Endothelial cell of umbilical vein (primary cell): ENCODE data around the gene UBE2G1. TPM values are rescaled to one million over a fixed set of nuclear protein-coding genes. Genes with fewer than 3 reads are reported as not detected.

Experiments
- BruUV-seq: library from RNA; stranded (reverse); fragments of 400-500 nt; replicated peaks from 2 replicates; lab custom pipeline; 2021; lab: Mats Ljungman, UMichigan
- CTCF ChIA-PET: fragments of 300-600, 350-600 bp; sonication (Branson Sonifier 250); formaldehyde crosslinking; loops from one replicate; lab custom pipeline; 2021; ENCODE audit warnings: antibody characterized with exemption, inconsistent platforms; lab: Charles Lee
- POLR2A ChIA-PET: fragments of 300-600, 350-600 bp; sonication (Branson Sonifier 250); formaldehyde crosslinking; loops from one replicate; lab custom pipeline; 2021; ENCODE audit warnings: antibody characterized with exemption, inconsistent platforms; lab: Charles Lee
- DNase-seq: peaks from one replicate; pipeline ENCODE4 v3.0.0-alpha.2; 2011; ENCODE audit warnings: low read depth, low spot score
- FAIRE-seq: peaks from 2 replicates; lab custom pipeline; 2011; peaks lifted over from hg19 to GRCh38; lab: Jason Lieb, UNC
- H2AFZ ChIP-seq: 2 replicates; pipeline ENCODE4 v1.6.0; 2012; ENCODE audit warnings: low read depth, low read length, control low read depth, inconsistent platforms
- H3K27ac ChIP-seq: 2 replicates; pipeline ENCODE4 v1.5.1; 2011; ENCODE audit warnings: low read depth, mild to moderate bottlenecking, control low read depth, low read length, moderate library complexity; ENCODE audit not compliant: insufficient read depth
- H3K27me3 ChIP-seq, 2 experiments: 2 replicates each; pipeline versions ENCODE4 v1.6.0 to v1.6.1; 2011; ENCODE audit warnings: low read length in 2 of 2, mixed read lengths in 1 of 2; ENCODE audit not compliant: control insufficient read depth in 2 of 2, insufficient read depth in 2 of 2
- H3K36me3 ChIP-seq, 2 experiments: 2 replicates in 1 of 2; 3 replicates in 1 of 2; pipeline ENCODE4 v1.5.1; 2011; ENCODE audit warnings: low read length in 2 of 2, mild to moderate bottlenecking in 1 of 2, moderate library complexity in 1 of 2; ENCODE audit not compliant: control insufficient read depth in 2 of 2, insufficient read depth in 2 of 2; ENCODE audit errors: extremely low read depth in 1 of 2
- H3K4me1 ChIP-seq: 3 replicates; pipeline ENCODE4 v1.5.1; 2011; ENCODE audit warnings: mild to moderate bottlenecking, low read length; ENCODE audit not compliant: control insufficient read depth, insufficient read depth; ENCODE audit errors: extremely low read depth
- H3K4me2 ChIP-seq: 2 replicates; pipeline ENCODE4 v1.6.1; 2011; ENCODE audit warnings: low read length, control low read depth, mixed read lengths; ENCODE audit not compliant: insufficient read depth
- H3K4me3 ChIP-seq, 3 experiments: fragments of 200-600 bp in 1 of 3; sonication (generic), shearing (Covaris generic) in 1 of 3; replicated peaks in 1 of 3; 2 replicates each; pipeline ENCODE4 v1.5.1; 2011 to 2016; ENCODE audit warnings: control low read depth in 3 of 3, low read length in 3 of 3, mild to moderate bottlenecking in 2 of 3, inconsistent platforms in 1 of 3, low read depth in 1 of 3, moderate library complexity in 1 of 3; ENCODE audit not compliant: insufficient read depth in 1 of 3
- H3K79me2 ChIP-seq: 2 replicates; pipeline ENCODE4 v1.6.0; 2012; ENCODE audit warnings: low read length, inconsistent platforms; ENCODE audit not compliant: control insufficient read depth, insufficient read depth
- H3K9ac ChIP-seq: replicated peaks from 2 replicates; pipeline ENCODE3; 2011; ENCODE audit warnings: low read length, control low read depth; ENCODE audit not compliant: insufficient read depth; ENCODE audit errors: extremely low read depth
- H3K9me1 ChIP-seq: replicated peaks from 3 replicates; pipeline ENCODE4 v1.6.0; 2011; ENCODE audit warnings: mild to moderate bottlenecking, low read length; ENCODE audit not compliant: control insufficient read depth, insufficient read depth; ENCODE audit errors: extremely low read depth
- H3K9me3 ChIP-seq: replicated peaks from 2 replicates; pipeline ENCODE4 v1.5.1; 2012; ENCODE audit warnings: low read length, inconsistent platforms; ENCODE audit not compliant: control insufficient read depth, insufficient read depth
- H4K20me1 ChIP-seq: replicated peaks from 2 replicates; pipeline ENCODE3; 2011; ENCODE audit warnings: mild to moderate bottlenecking, low read length; ENCODE audit not compliant: control insufficient read depth, insufficient read depth; ENCODE audit errors: extremely low read depth
- EZH2 ChIP-seq: IDR thresholded peaks from 2 replicates; pipeline ENCODE4 v1.6.1; 2012; ENCODE audit warnings: borderline replicate concordance, low read depth, mild to moderate bottlenecking, moderate library complexity, low read length, inconsistent platforms; ENCODE audit not compliant: severe bottlenecking
- FOS ChIP-seq: IDR thresholded peaks from 2 replicates; pipeline ENCODE4 v1.6.1; 2011; ENCODE audit warnings: mild to moderate bottlenecking, low read length, moderate library complexity, borderline replicate concordance; ENCODE audit not compliant: insufficient read depth
- GATA2 ChIP-seq: IDR thresholded peaks from 2 replicates; pipeline ENCODE4 v1.7.0; 2011; ENCODE audit warnings: low read depth, mild to moderate bottlenecking, moderate library complexity, mixed read lengths, low read length; ENCODE audit not compliant: insufficient read length, insufficient read depth
- JUN ChIP-seq: IDR thresholded peaks from 2 replicates; pipeline ENCODE4 v1.6.1; 2011; ENCODE audit warnings: borderline replicate concordance, low read depth; ENCODE audit not compliant: insufficient read length, insufficient read depth
- MYC ChIP-seq: IDR thresholded peaks from one replicate; pipeline ENCODE4 v1.6.1; 2011; ENCODE audit warnings: mild to moderate bottlenecking, low read depth, low read length
- POLR2A ChIP-seq: IDR thresholded peaks from 2 replicates; pipeline ENCODE4 v1.6.1; 2012; ENCODE audit warnings: low read depth, mild to moderate bottlenecking, control low read depth, low read length
- POLR2AphosphoS5 ChIP-seq: IDR thresholded peaks from 2 replicates; pipeline ENCODE4 v1.6.1; 2012; ENCODE audit warnings: low read depth, mild to moderate bottlenecking, control low read depth, low read length, moderate library complexity; ENCODE audit not compliant: insufficient read depth
- dilution Hi-C: fragments of 300-500 bp; cut with MboI; formaldehyde crosslinking; loops from one replicate; pipeline ENCODE4 v1.15.0; 2019; ENCODE audit warnings: low sequenced_read_pairs; ENCODE audit not compliant: extremely low pct_ligation_motif_present
- intact Hi-C: fragments of 100-400 bp; cut with micrococcal nuclease; formaldehyde crosslinking; loops from one replicate; pipeline ENCODE4 v1.10.0; 2022
- polyA plus RNA-seq, 4 experiments: library from polyadenylated mRNA; depleted of rRNA in 3 of 4; stranded (reverse) in 3 of 4; unstranded in 1 of 4; fragments of >200 nt; gene quantifications; 2 replicates each; pipeline versions ENCODE4 v1.2.1 to v1.2.3, GENCODE V29; 2011 to 2012; ENCODE audit warnings: missing spikeins in 1 of 4
- total RNA-seq: library from RNA; stranded (reverse); gene quantifications from 2 replicates; pipeline ENCODE4 v1.2.3, GENCODE V29; 2021
- TF ChIP-seq, protein P1 (sequence below): IDR thresholded peaks from 2 replicates; pipeline ENCODE4 v1.6.1; 2011; ENCODE audit not compliant: insufficient read depth, insufficient read length
- TF ChIP-seq, protein P2 (sequence below), 2 donors: IDR thresholded peaks; 1 replicate in 1 of 2; 2 replicates in 1 of 2; pipeline ENCODE4 v1.5.1; 2011; ENCODE audit warnings: low read length in 2 of 2, mild to moderate bottlenecking in 2 of 2, moderate library complexity in 2 of 2, control low read depth in 1 of 2, inconsistent platforms in 1 of 2, low read depth in 1 of 2; ENCODE audit not compliant: insufficient read depth in 1 of 2; ENCODE audit errors: extremely low read depth in 1 of 2

Gene UBE2G1
- total and polyA plus RNA-seq, 2 donors (not counting 3 experiments of a cell fraction or from before 2014, with no cell fraction given), result 29.2 to 79.6 TPM

DNA sequence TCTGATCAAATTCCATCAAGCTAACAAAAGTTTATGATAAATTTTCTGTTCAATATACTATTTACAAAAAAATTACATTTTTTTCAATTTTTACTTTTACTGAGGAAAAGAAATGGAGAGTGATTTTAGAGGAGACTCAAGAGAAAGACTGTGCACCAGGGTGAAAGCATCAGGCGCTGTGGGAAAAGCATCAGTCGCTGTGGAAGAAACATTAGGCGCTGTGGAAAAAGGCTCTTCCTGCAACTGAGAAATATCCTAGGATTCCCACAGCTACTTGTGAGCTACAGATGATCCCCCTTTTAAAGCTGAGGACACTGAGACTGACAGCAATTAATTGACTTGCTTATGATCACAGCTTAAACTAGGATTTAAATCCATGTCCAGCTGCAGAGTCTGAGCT lies 107.6 kb downstream of the UBE2G1 start:
- H3K9ac ChIP-seq, result no peak overlapping the region
- no peak overlapping the region for H2AFZ ChIP-seq
- TF ChIP-seq, protein P1, sequence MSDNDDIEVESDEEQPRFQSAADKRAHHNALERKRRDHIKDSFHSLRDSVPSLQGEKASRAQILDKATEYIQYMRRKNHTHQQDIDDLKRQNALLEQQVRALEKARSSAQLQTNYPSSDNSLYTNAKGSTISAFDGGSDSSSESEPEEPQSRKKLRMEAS, result no peak
- TF ChIP-seq FOS, result no peak
- no peak for TF ChIP-seq GATA2
- TF ChIP-seq, protein P2, sequence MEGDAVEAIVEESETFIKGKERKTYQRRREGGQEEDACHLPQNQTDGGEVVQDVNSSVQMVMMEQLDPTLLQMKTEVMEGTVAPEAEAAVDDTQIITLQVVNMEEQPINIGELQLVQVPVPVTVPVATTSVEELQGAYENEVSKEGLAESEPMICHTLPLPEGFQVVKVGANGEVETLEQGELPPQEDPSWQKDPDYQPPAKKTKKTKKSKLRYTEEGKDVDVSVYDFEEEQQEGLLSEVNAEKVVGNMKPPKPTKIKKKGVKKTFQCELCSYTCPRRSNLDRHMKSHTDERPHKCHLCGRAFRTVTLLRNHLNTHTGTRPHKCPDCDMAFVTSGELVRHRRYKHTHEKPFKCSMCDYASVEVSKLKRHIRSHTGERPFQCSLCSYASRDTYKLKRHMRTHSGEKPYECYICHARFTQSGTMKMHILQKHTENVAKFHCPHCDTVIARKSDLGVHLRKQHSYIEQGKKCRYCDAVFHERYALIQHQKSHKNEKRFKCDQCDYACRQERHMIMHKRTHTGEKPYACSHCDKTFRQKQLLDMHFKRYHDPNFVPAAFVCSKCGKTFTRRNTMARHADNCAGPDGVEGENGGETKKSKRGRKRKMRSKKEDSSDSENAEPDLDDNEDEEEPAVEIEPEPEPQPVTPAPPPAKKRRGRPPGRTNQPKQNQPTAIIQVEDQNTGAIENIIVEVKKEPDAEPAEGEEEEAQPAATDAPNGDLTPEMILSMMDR (IDR thresholded peaks at IDR 0.05; ENCODE audit: extremely low read depth in 1 of 2, insufficient read depth in 1 of 2, low read depth in 1 of 2, low read length in 2 of 2), result no peak
- TF ChIP-seq POLR2A, result no peak
- TF ChIP-seq EZH2, result no peak
- TF ChIP-seq POLR2AphosphoS5, result no peak
- TF ChIP-seq MYC, result no peak
- TF ChIP-seq JUN, result no peak
- peaks cover 10% of the 10 kb centered on the region for H3K4me1 ChIP-seq
- dilution Hi-C loops, result no loop called here
- POLR2A ChIA-PET, result interaction anchor here (2.0 kb wide), 1 partner anchor 28 kb away, joined by 4 read pairs; no protein-coding TSS in a partner anchor
- no peaks in the 10 kb centered on the region for H3K9me1 ChIP-seq
- no peak for DNase-seq
- peaks cover 87% of the 10 kb centered on the region for H3K79me2 ChIP-seq
- no peak overlapping the region for H3K27ac ChIP-seq
- H4K20me1 ChIP-seq, result peaks cover 3% of the 10 kb centered on the region
- intact Hi-C loops, result no loop called here
- no peak overlapping the region for H3K4me2 ChIP-seq
- H3K4me3 ChIP-seq, result no peak overlapping the region
- H3K9me3 ChIP-seq, result no peaks in the 10 kb centered on the region
- H3K27me3 ChIP-seq, result no peaks in the 10 kb centered on the region
- no peak for FAIRE-seq
- BruUV-seq, result no TSS peak
- CTCF ChIA-PET, result interaction anchor here (1.1 to 1.3 kb wide), 2 partner anchors 29 to 127 kb away, joined by 4 read pairs; no protein-coding TSS in a partner anchor
- H3K36me3 ChIP-seq, result peaks cover 0 to 3% of the 10 kb centered on the region in 2 experiments
